Left lobe of liver (tissue), 2 donors: ENCODE measurements around the gene GYG1. TPM values are rescaled to one million over a fixed set of nuclear protein-coding genes. Genes with fewer than 3 reads are reported as not detected.

Source experiments
- ATAC-seq: fragments of 200-7000 bp; cut with Tn5 transposase; one replicate; pipeline ENCODE4 v1.9.1; 2020; ENCODE audit warnings: mild to moderate bottlenecking, moderate library complexity
- DNase-seq: peaks from one replicate; pipeline ENCODE4 v3.0.0-alpha.2; 2020; ENCODE audit warnings: low spot score
- total RNA-seq: library from RNA; stranded (reverse); gene quantifications from one replicate; pipeline ENCODE4 v1.2.1, GENCODE V29; 2021
- donor health status: DM: no; HTN: no; CAD: no; lungs with moderate emphysema.
- donor health status: DM: no; HTN: yes; CAD: no.

GYG1 gene
- total RNA-seq, result 6.6 TPM

- peak; percentile 85 for DNase-seq
- ATAC-seq, result peak; percentile 92
Measured at GRCh38 chr3:148991219-148992026, at the start of gene GYG1. TSS of gene GYG1 (plus strand) at chr3:148991540. CDS start at chr3:148991641, 101 bp downstream.

- ATAC-seq, result peak; percentile 97
- DNase-seq, result no peak
Measured at GRCh38 chr3:148943506-148944205, 47.7 kb upstream of the GYG1 start.

- DNase-seq, result no peak
- no peak for ATAC-seq
Measured at GRCh38 chr3:148945116-148945515, 46.2 kb upstream of the GYG1 start.

GRCh38 chr3:148948913-148949657 lies 42.3 kb upstream of the GYG1 start:
- DNase-seq, result no peak
- no peak for ATAC-seq

GRCh38 chr3:148950806-148951205 lies 40.5 kb upstream of the GYG1 start:
- peak; percentile 42 for ATAC-seq
- no peak for DNase-seq

- no peak for DNase-seq
- ATAC-seq, result no peak
Measured at GRCh38 chr3:148951599-148952361, 39.6 kb upstream of the GYG1 start.

- DNase-seq (no peak), ATAC-seq (no peak)
Measured at GRCh38 chr3:148953094-148953493, 38.2 kb upstream of the GYG1 start.

- DNase-seq (no peak), ATAC-seq (no peak)
Measured at GRCh38 chr3:148954981-148955380, 36.4 kb upstream of the GYG1 start.

- no peak for DNase-seq
Measured at GRCh38 chr3:148955544-148956346, 35.6 kb upstream of the GYG1 start.

GRCh38 chr3:148957586-148957985 lies 33.8 kb upstream of the GYG1 start:
- ATAC-seq, result peak; percentile 40

More at GRCh38 chr3:148955544-148956346, 35.6 kb upstream of the GYG1 start:
- ATAC-seq, result peak; percentile 78

GRCh38 chr3:148958696-148959095 lies 32.6 kb upstream of the GYG1 start:
- DNase-seq (no peak), ATAC-seq (no peak)

More at GRCh38 chr3:148957586-148957985, 33.8 kb upstream of the GYG1 start:
- no peak for DNase-seq

- DNase-seq (no peak), ATAC-seq (peak; percentile 26)
Measured at GRCh38 chr3:148962513-148962912, 28.8 kb upstream of the GYG1 start.

GRCh38 chr3:148964809-148965208 lies 26.5 kb upstream of the GYG1 start:
- DNase-seq (no peak), ATAC-seq (no peak)

- no peak for DNase-seq
- ATAC-seq, result no peak
Measured at GRCh38 chr3:148968321-148968720, 23.0 kb upstream of the GYG1 start.

GRCh38 chr3:148970271-148970670 lies 21.1 kb upstream of the GYG1 start:
- no peak for DNase-seq
- no peak for ATAC-seq

GRCh38 chr3:148971401-148972163 lies 19.8 kb upstream of the GYG1 start:
- no peak for DNase-seq
- no peak for ATAC-seq

- DNase-seq (no peak), ATAC-seq (peak; percentile 59)
Measured at GRCh38 chr3:148974726-148975125, 16.6 kb upstream of the GYG1 start.

GRCh38 chr3:148975248-148975647 lies 16.1 kb upstream of the GYG1 start:
- peak; percentile 80 for DNase-seq
- ATAC-seq, result peak; percentile 98

GRCh38 chr3:148975696-148976095 lies 15.6 kb upstream of the GYG1 start:
- ATAC-seq (peak; percentile 12), DNase-seq (no peak)
